Measurements from ENCODE around the gene ABHD16A.

- no peak for TF ChIP-seq CTCF (IDR thresholded peaks at IDR 0.05; ENCODE audit: low read depth, low read length, missing input control)
- no peak for TF ChIP-seq REST (IDR thresholded peaks at IDR 0.05)
- no peak for TF ChIP-seq JUND (IDR thresholded peaks at IDR 0.05)
- TF ChIP-seq YY1 (IDR thresholded peaks at IDR 0.05), result no peak
- TF ChIP-seq RAD21 (IDR thresholded peaks at IDR 0.05), result no peak
- TF ChIP-seq GABPA (IDR thresholded peaks at IDR 0.05 in 1 of 2, conservative IDR thresholded peaks at IDR 0.05 in 1 of 2), result no peak
- TF ChIP-seq EGR1 (IDR thresholded peaks at IDR 0.05; ENCODE audit: low read depth in 2 of 2), result no peak
- no peak for TF ChIP-seq RXRA (IDR thresholded peaks at IDR 0.05)
- no peak for TF ChIP-seq MAX (IDR thresholded peaks at IDR 0.05)
- TF ChIP-seq TAF1 (conservative IDR thresholded peaks at IDR 0.05), result no peak
- no peak for TF ChIP-seq HNF4A (conservative IDR thresholded peaks at IDR 0.05)
- TF ChIP-seq ATF3 (IDR thresholded peaks at IDR 0.05), result no peak
These were observed 44.9 kb downstream of the ABHD16A start for GRCh38 chr6:31658158-31658688.

Measured in liver (tissue), 3 donors.